NCI-H1092 (cell line): Measurements from ENCODE around the gene SBK3.
"Not testable (repeated sequence)": the region's sequence is repeated elsewhere in the genome, so short reads cannot be mapped to it uniquely, and the experiment has no call there.

Experiments used
- DNase-seq: peaks from one replicate; lab custom pipeline; 2025; lab: John Stamatoyannopoulos, UW

Gene SBK3

GRCh38 chr19:55573929-55574328 is 28.6 kb upstream of the SBK3 start:
- DNase-seq = not testable (repeated sequence)

- not testable (repeated sequence) for DNase-seq
Observed at GRCh38 chr19:55569477-55569876, 24.1 kb upstream of the SBK3 start.

- DNase-seq = no peak
Observed at GRCh38 chr19:55567708-55568328, 22.5 kb upstream of the SBK3 start.

DNA sequence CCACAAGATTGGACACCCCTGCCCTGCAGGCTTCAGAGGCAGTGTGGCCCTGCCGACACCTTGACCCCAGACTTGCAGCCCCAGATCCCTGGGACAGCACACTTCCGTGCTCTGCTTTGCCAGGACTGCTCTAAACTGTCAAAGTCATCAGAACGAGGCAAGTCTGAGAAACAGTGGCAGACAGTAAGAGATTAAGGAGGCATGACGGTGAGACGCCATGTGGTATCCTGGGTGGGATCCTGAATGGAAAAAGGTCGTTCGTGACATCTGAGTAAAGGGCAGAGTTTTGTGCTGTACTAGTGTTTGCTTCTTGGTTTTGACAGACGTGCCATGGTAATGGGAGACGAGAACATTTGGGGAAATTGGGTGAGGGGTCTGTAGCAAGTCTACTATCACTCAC is 21.5 kb upstream of the SBK3 start:
- no peak for DNase-seq

DNA sequence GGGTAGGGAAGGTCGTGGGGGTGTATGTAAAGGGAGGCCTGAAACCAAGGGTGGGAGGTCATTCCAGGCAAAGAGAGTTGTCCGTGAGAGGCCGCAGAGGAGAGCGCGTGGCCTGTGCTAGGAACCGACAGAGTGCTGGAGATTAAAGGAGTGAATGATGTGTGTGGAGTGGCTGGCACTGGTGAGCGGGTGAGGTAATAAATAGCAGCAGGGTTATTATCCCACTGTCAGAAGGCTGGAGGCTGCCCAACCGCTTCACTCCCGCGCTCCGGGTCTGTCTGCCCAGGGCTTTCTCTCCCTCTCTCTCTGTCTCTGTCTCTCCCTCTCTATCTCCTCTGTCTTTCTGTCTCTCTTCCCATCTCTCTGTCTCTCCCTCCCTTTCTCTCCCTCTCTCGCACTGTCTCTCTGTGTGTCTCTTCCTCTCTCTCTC is 17.9 kb upstream of the SBK3 start:
- peak; percentile 35 for DNase-seq

- no peak for DNase-seq
Observed at GRCh38 chr19:55559684-55560083, 14.3 kb upstream of the SBK3 start.

DNA sequence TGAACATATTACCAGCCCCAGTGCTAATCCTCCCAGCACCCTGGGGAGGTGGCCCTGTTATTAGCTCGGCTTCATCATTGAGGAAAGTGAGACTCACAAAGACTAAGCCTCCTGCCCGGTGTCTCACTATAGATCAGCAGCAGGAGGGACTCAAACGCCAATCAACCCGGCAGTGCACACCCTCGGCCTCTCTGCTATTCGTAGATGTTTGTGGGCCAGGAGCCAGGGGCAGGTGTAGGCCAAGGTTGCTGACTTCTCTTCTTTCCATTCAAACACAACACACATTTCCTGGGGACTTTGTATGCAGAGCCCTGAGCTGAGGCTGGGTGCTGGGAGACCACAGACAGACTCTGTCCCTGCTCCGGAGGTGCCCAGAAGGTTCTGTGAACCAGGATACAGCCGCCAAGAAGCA is 9.4 kb upstream of the SBK3 start:
- DNase-seq = no peak

DNA sequence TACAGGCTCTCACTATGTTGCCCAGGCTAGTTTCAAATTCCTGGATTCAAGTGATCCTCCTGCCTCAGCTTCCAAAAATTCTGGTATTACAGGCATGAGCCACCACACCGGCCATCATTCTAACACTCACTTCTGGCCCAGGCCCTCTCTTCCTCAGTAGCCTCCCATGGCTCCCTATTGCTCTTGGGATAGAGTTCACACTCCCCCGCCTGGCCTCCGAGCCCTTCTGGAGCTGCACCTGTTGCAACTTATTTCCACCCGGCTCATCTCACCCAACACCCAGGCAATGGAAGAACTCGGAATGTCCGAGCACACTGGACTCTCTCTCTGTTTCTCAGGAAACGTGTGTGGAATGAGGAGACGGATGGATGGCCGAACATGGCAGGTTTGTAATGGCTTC is 9.0 kb upstream of the SBK3 start:
- DNase-seq = no peak

- no peak for DNase-seq
Observed at GRCh38 chr19:55553217-55554182, 8.2 kb upstream of the SBK3 start.

- DNase-seq = no peak
Observed at GRCh38 chr19:55552620-55553019, 7.3 kb upstream of the SBK3 start.

DNA sequence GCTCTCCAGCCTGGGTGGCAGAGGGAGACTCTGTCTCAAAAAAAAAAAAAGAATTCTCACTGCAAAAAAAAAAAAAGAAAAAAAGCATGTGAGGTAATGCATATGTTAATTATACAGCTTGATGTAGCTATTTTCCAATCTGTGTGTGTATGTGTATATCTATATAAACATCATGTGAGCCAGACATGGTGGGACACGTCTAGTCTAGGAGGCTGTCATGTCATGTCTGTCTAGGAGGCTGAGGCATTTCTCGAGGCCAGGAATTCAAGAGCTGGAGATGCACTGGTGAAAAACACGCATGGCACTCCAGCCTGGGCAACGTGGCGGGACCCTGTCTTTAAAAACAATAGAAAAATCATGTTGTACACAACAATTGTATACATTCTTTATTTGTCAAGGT is 6.9 kb upstream of the SBK3 start:
- no peak for DNase-seq

GRCh38 chr19:55550321-55550650 is 4.9 kb upstream of the SBK3 start:
- DNase-seq = no peak

DNA sequence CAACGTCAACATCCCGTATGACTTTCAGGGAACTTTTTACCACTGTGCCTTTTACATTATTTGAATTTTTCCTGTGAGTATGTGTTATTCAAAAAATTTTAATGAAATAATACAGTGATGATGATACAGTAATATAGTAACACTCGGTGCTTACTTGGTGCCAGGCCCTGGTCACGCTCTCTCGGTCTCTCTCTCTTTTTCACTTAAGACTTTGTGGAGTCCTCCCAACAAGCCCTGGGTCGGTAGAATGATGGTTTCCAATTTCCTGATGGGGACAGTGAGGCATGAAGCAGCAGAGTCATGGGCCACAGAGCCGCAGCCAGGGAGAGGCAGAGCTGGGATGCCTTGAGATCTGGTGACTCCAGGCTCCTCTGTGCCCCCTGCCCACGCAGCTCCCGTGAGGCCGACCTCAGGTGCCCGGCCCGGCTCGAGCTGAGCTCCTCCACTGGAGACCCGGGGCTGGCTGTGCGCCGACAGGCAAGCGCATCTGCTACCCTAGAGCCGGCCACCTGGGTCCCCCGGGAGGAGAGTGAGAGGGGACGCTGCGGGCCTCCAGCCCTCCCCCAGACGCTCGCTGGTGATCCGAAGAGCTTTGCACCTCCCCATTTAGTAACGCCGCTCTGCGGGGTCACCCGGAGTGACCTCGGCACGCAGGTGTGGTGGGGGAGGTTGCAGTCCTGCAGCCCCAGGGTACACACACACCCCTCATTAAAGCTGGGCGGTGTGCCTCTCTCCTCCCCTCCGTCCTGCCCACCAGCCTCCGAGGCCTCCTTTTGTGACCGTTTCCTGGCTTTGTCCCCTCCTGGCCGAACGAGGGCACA is 4.4 kb upstream of the SBK3 start:
- no peak for DNase-seq

- no peak for DNase-seq
Observed at GRCh38 chr19:55546822-55547614, 1.7 kb upstream of the SBK3 start.

DNA sequence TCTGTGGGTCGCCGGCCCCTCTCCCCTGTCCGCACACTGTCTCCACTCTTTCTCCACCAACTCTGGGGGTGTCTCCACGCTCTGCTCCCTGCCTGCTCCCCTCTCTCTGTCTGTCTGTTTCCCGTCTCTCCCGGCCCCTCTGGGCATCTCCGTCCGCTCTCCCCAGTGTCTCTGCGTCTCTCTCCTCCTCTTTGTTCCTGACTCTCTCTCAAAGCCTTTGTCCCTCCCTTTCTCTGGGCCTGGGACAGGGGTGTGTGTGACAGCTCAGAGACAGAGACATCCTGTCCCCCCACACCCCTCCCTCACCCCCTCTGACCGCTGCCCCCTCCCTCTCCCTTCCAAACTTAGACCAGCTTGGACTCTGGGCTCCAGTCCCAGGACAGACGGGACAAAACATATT is 668 bp upstream of the SBK3 start:
- no peak for DNase-seq

DNA sequence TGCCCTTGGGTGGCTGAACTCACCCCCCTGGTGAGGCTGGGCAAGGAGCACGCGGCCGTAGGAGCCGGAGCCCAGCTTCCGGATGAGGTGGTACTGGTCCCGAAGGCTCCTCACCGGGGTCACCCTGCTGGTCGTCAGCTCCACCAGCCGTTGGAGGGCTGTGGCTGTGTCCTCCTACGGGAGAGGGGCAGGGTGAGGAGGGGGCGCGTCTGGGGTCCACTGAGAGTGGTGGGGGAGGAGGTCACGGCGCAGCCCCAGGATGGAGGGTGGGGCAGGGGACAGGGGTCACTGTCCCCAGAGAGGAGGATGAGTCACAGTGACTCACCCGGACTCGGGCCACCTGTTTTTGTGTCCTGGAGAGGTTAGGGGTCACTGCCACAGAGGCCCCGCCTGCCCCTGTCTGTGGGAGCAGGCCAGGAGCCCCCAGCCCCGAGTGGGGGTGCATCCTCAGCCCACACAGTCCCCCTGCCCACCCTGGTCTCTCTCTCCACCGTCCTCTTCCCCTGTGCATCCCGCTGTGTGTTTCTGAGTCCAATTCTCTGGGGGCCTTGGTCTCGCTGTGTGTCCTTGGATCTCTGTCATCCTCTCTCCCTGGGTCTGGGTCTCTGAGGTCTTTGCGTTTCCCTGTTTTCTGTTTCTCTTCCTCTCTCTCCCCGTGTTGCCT is 435 bp downstream of the SBK3 start:
- DNase-seq = no peak

DNA sequence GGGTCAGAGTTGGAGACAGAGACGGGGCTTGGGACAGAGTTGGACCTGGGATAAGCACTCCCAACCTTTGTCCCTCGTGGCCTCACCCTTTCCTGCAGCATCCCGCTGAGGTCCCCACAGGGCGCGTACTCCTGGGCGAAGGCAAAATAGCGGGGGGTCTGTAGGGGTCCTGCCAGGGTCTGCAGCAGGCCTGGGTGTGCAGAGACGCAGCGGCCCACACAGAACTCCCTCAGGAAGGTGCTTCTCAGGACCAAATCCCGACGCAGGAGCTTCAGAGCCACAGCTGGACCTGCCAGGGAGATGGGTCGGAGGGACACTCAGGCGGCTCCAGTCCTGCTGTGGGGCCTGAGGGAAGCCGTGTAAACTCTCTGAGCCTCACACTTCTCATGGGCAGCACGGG is 1.3 kb downstream of the SBK3 start:
- DNase-seq = no peak

- no peak for DNase-seq
Observed at GRCh38 chr19:55543567-55543966, 1.8 kb downstream of the SBK3 start.

- DNase-seq = no peak
Observed at GRCh38 chr19:55542292-55542855, 3.0 kb downstream of the SBK3 start.

DNA sequence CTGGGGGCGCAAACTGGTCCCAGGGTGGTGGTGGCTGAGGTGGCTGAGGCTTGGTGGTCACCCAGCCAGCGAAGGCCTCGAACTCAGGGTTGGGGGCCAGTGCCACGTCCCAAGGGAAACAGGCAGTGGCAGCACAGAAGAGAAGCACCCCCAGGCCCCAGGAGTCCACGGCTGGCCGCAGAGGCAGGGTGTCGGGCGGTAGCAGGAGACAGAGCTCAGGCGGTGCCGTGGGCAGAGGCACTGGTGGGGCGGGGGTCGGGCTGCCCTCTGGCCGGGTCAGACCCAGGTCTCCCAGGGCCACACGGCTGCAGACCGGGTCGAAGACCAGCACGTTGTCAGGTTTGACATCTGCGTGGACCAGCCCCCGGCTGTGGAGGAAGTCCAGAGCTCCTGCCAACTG is 4.3 kb downstream of the SBK3 start:
- DNase-seq = no peak

GRCh38 chr19:55540619-55541018 is 4.7 kb downstream of the SBK3 start:
- no peak for DNase-seq
